ENCODE results near the gene AIF1L.

Gene AIF1L

GRCh38 chr9:131167936-131168335, 71.6 kb downstream of the AIF1L start:
- no peak for DNase-seq (ENCODE audit: low spot score)

DNA sequence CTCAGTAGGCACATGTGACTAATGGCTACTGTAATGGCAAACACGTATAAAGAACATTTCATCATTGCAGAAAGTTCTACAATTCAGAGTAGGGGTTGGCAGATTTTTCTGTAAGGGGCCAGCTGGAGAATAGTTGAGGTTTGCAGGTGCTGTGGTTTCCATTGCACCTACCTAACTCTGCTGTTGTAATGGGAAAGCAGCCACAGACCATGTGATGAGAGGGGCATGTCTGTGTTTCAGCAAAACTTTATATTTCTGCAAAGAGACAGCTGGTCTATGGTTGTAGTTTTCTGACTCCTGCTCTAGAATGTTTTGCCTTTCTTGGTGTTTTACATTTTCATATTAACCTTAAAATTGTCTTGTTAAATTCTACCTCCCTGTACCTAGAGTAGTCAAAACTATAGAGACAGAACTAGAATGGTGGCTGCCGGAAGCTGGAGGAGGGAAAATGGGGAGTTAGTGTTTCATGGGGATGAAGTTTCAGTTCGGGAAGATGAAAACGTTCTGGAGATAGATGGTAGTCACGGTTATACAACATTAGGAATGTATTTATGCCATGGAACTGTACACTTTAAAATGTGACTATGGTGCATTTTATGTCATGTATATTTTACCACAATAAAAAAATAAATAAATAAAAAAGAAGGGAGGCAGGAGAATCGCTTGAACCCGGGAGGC, 73.4 kb downstream of the AIF1L start:
- no peak for DNase-seq (ENCODE audit: low spot score)

Measured in left forelimb (tissue), 1 donor.